ENCODE results near the gene CCN6. TPM values are rescaled to one million over a fixed set of nuclear protein-coding genes. Genes with fewer than 3 reads are reported as not detected.
A peak's percentile ranks its signal among the peaks of the same experiment; 100 is the strongest.

The CCN6 gene
- total and polyA plus RNA-seq, 4 donors, result 0.54 TPM; not detected in 3

GRCh38 chr6:112087136-112087911, 33.4 kb downstream of the CCN6 start, which contains the start of the genes FAM229B and TUBE1 (continued):
- TF ChIP-seq MAX (IDR thresholded peaks at IDR 0.05), result no peak
- peak in 1 of 2 donors; percentile 36 for TF ChIP-seq HNF4A (conservative IDR thresholded peaks at IDR 0.05)
- peak in 1 of 2 donors; percentile 5 for TF ChIP-seq GABPA (IDR thresholded peaks at IDR 0.05 in 1 of 2, conservative IDR thresholded peaks at IDR 0.05 in 1 of 2)

GRCh38 chr6:112087916-112088315, 34.0 kb downstream of the CCN6 start:
- WGBS, result 22% methylated on average over 7 of the region's 7 CpGs
- H3K4me3 ChIP-seq (ENCODE audit: low read depth in 1 of 3, low read length in 3 of 3), result peak overlapping the region; percentile 69 to 88 (median 85)
- H3K9me3 ChIP-seq (ENCODE audit: control insufficient read depth in 4 of 4, low read length in 3 of 4), result no peaks in the 10 kb centered on the region
- H3K4me1 ChIP-seq (ENCODE audit: control insufficient read depth in 4 of 4, insufficient read depth in 4 of 4, low read length in 3 of 4), result peaks cover 0 to 23% (median 23%) of the 10 kb centered on the region in 4 donors
- H3K36me3 ChIP-seq (ENCODE audit: control insufficient read depth in 4 of 4, insufficient read depth in 3 of 4, low read depth in 1 of 4, low read length in 3 of 4), result peaks cover 0 to 7% (median 4%) of the 10 kb centered on the region in 4 donors
- no peaks in the 10 kb centered on the region for H3K27me3 ChIP-seq (ENCODE audit: control insufficient read depth in 4 of 4, insufficient read depth in 4 of 4, low read length in 3 of 4)
- DNase-seq (ENCODE audit: low spot score), result no peak
- H3K9ac ChIP-seq (ENCODE audit: low read depth in 1 of 2, low read length in 2 of 2), result peak overlapping the region in 1 of 2 donors; percentile 80
- peak overlapping the region; percentile 62 to 80 for H3K27ac ChIP-seq (ENCODE audit: low read depth in 1 of 2, low read length in 2 of 2)
- TF ChIP-seq HNF4G (IDR thresholded peaks at IDR 0.05), result no peak
- no peak for TF ChIP-seq CTCF (IDR thresholded peaks at IDR 0.05; ENCODE audit: low read depth, low read length, missing input control)
- TF ChIP-seq TAF1 (conservative IDR thresholded peaks at IDR 0.05), result no peak
- TF ChIP-seq FOXA1 (IDR thresholded peaks at IDR 0.05), result no peak
- no peak for TF ChIP-seq FOXA2 (IDR thresholded peaks at IDR 0.05)
- no peak for TF ChIP-seq EGR1 (IDR thresholded peaks at IDR 0.05; ENCODE audit: low read depth in 2 of 2)
- no peak for TF ChIP-seq ATF3 (IDR thresholded peaks at IDR 0.05)
- no peak for TF ChIP-seq JUND (IDR thresholded peaks at IDR 0.05)
- no peak for TF ChIP-seq NR2F2 (IDR thresholded peaks at IDR 0.05)
- no peak for TF ChIP-seq HNF4A (conservative IDR thresholded peaks at IDR 0.05)
- no peak for TF ChIP-seq RXRA (IDR thresholded peaks at IDR 0.05)
- no peak for TF ChIP-seq YY1 (IDR thresholded peaks at IDR 0.05)
- TF ChIP-seq ZBTB33 (IDR thresholded peaks at IDR 0.05), result no peak
- no peak for TF ChIP-seq RAD21 (IDR thresholded peaks at IDR 0.05)
- no peak for TF ChIP-seq MAX (IDR thresholded peaks at IDR 0.05)
- no peak for TF ChIP-seq REST (IDR thresholded peaks at IDR 0.05)

Measured in liver (tissue), 9 donors.